WTC11 (cell line): Measurements from ENCODE around the gene SRRM5. TPM values are rescaled to one million over a fixed set of nuclear protein-coding genes. Genes with fewer than 3 reads are reported as not detected.

ENCODE experiments used
- ATAC-seq: fragments of 200-7000 bp; cut with Tn5 transposase; 2 replicates; pipeline ENCODE4 v1.10.0; 2021; ENCODE audit warnings: mild to moderate bottlenecking, moderate library complexity
- CTCF ChIA-PET: fragments of 300-600 bp; sonication (Branson Sonifier 250); formaldehyde crosslinking; loops from one replicate; lab custom pipeline; 2021; ENCODE audit warnings: antibody characterized with exemption; lab: Charles Lee
- POLR2A ChIA-PET: fragments of 350-600 bp; sonication (Branson Sonifier 250); formaldehyde crosslinking; loops from one replicate; lab custom pipeline; 2021; ENCODE audit warnings: antibody characterized with exemption; lab: Charles Lee
- DNase-seq: peaks from one replicate; pipeline ENCODE4 v3.0.0; 2021; ENCODE audit warnings: low spot score
- H3K27ac Mint-ChIP-seq: 2 replicates; pipeline ENCODE4 v1.8.0; 2021; ENCODE audit warnings: mixed read lengths
- H3K27me3 Mint-ChIP-seq: 2 replicates; pipeline ENCODE4 v1.8.0; 2021; ENCODE audit warnings: low read depth, mild to moderate bottlenecking, moderate library complexity, mixed read lengths
- H3K36me3 Mint-ChIP-seq: 2 replicates; pipeline ENCODE4 v1.8.0; 2021; ENCODE audit warnings: mixed read lengths
- H3K4me1 Mint-ChIP-seq: 2 replicates; pipeline ENCODE4 v1.8.0; 2022; ENCODE audit warnings: mixed read lengths
- H3K4me3 Mint-ChIP-seq: 2 replicates; pipeline ENCODE4 v1.8.0; 2021; ENCODE audit warnings: mild to moderate bottlenecking, moderate library complexity, mixed read lengths
- H3K9me3 Mint-ChIP-seq: 2 replicates; pipeline ENCODE4 v1.8.0; 2021; ENCODE audit warnings: mixed read lengths
- AR ChIP-seq: fragments of 250-450 bp; sonication (Bioruptor Pico); IDR thresholded peaks from 2 replicates; pipeline ENCODE4 v1.9.0; 2021; ENCODE audit warnings: mild to moderate bottlenecking
- ARID4B ChIP-seq: sonication (generic); formaldehyde crosslinking; IDR thresholded peaks from 2 replicates; pipeline ENCODE4 v1.8.0; 2023; ENCODE audit warnings: missing genetic modification reagents, mild to moderate bottlenecking, borderline replicate concordance
- CREB1 ChIP-seq: sonication (generic); formaldehyde crosslinking; IDR thresholded peaks from 2 replicates; pipeline ENCODE4 v1.8.0; 2023; ENCODE audit warnings: mild to moderate bottlenecking, missing genetic modification reagents
- E2F4 ChIP-seq: sonication (generic); formaldehyde crosslinking; IDR thresholded peaks from 2 replicates; pipeline ENCODE4 v1.8.1; 2022; ENCODE audit warnings: low read depth, mild to moderate bottlenecking, moderate library complexity, missing genetic modification reagents, borderline replicate concordance
- E2F5 ChIP-seq: sonication (generic); formaldehyde crosslinking; IDR thresholded peaks from 2 replicates; pipeline ENCODE4 v1.8.1; 2022; ENCODE audit warnings: mild to moderate bottlenecking, moderate library complexity, missing genetic modification reagents
- IRF1 ChIP-seq: sonication (generic); formaldehyde crosslinking; IDR thresholded peaks from 2 replicates; pipeline ENCODE4 v1.8.0; 2023; ENCODE audit warnings: missing genetic modification reagents
- MYBL2 ChIP-seq: sonication (generic); formaldehyde crosslinking; IDR thresholded peaks from 2 replicates; pipeline ENCODE4 v1.8.1; 2023; ENCODE audit warnings: mild to moderate bottlenecking, moderate library complexity, missing genetic modification reagents
- NR1H2 ChIP-seq: sonication (generic); formaldehyde crosslinking; IDR thresholded peaks from 2 replicates; pipeline ENCODE4 v1.9.0; 2021; ENCODE audit warnings: mild to moderate bottlenecking, moderate library complexity, missing genetic modification reagents
- SOX15 ChIP-seq: fragments of 250-450 bp; sonication (Bioruptor Pico); IDR thresholded peaks from 2 replicates; pipeline ENCODE4 v1.9.0; 2021; ENCODE audit warnings: mild to moderate bottlenecking
- TEAD1 ChIP-seq: sonication (generic); formaldehyde crosslinking; IDR thresholded peaks from 2 replicates; pipeline ENCODE4 v1.8.0; 2022; ENCODE audit warnings: mild to moderate bottlenecking, missing genetic modification reagents
- TEAD4 ChIP-seq: sonication (generic); formaldehyde crosslinking; IDR thresholded peaks from 2 replicates; pipeline ENCODE4 v1.8.0; 2022; ENCODE audit warnings: mild to moderate bottlenecking, missing genetic modification reagents
- USF2 ChIP-seq: sonication (generic); formaldehyde crosslinking; IDR thresholded peaks from 2 replicates; pipeline ENCODE4 v1.8.1; 2023; ENCODE audit warnings: mild to moderate bottlenecking, missing genetic modification reagents, moderate library complexity
- ZNF138 ChIP-seq: sonication (generic); formaldehyde crosslinking; conservative IDR thresholded peaks from 2 replicates; pipeline ENCODE4 v1.8.1; 2022; ENCODE audit warnings: mild to moderate bottlenecking, moderate library complexity, missing genetic modification reagents
- ZNF317 ChIP-seq: sonication (generic); formaldehyde crosslinking; IDR thresholded peaks from 2 replicates; pipeline ENCODE4 v1.8.1; 2023; ENCODE audit warnings: low read depth, mild to moderate bottlenecking, moderate library complexity, missing genetic modification reagents, borderline replicate concordance
- ZNF425 ChIP-seq: fragments of 250-450 bp; sonication (Bioruptor Pico); conservative IDR thresholded peaks from 2 replicates; pipeline ENCODE4 v1.9.0; 2021; ENCODE audit warnings: mild to moderate bottlenecking
- total RNA-seq: library from RNA; stranded (reverse); gene quantifications from 3 replicates; pipeline ENCODE4 v1.2.3, GENCODE V29; 2021

The SRRM5 gene
- total RNA-seq, 1 experiment from 2014 or later = 0.42 TPM

- H3K9me3 Mint-ChIP-seq = peaks cover 24% of the 10 kb centered on the region
- H3K27ac Mint-ChIP-seq = no peak overlapping the region
- TF ChIP-seq AR = no peak
- no peak for TF ChIP-seq USF2 (CRISPR knock-in tag)
- no peak for TF ChIP-seq E2F5 (CRISPR knock-in tag)
- TF ChIP-seq TEAD1 (CRISPR knock-in tag) = no peak
- TF ChIP-seq, all 79 proteins: peak for 0
- ATAC-seq = no peak
- ChIA-PET POLR2A (no interaction called here), CTCF (interaction anchor here (0.8 to 1.3 kb wide), 2 partner anchors 46 to 61 kb away, joined by 3 to 4 read pairs; no protein-coding TSS in a partner anchor)
- H3K27me3 Mint-ChIP-seq = no peaks in the 10 kb centered on the region; the same call in 1 of the 2 replicates
- no peak overlapping the region for H3K4me3 Mint-ChIP-seq
- peaks cover 27% of the 10 kb centered on the region for H3K36me3 Mint-ChIP-seq
- H3K4me1 Mint-ChIP-seq = peaks cover 10% of the 10 kb centered on the region
- DNase-seq = no peak
Observed at GRCh38 chr19:43616306-43616705, 4.4 kb downstream of the SRRM5 start.

- Mint-ChIP-seq H3K27ac (no peak overlapping the region), H3K4me1 (peaks cover 12% of the 10 kb centered on the region), H3K4me3 (no peak overlapping the region), H3K36me3 (peaks cover 24% of the 10 kb centered on the region), H3K27me3 (no peaks in the 10 kb centered on the region; the same call in 1 of the 2 replicates), H3K9me3 (peaks cover 23% of the 10 kb centered on the region)
- ChIA-PET POLR2A (no interaction called here), CTCF (interaction anchor here (1.2 to 1.6 kb wide), 2 partner anchors 22 to 51 kb away, joined by 3 to 5 read pairs; no protein-coding TSS in a partner anchor)
- no peak for ATAC-seq
- DNase-seq = no peak
- no peak for TF ChIP-seq SOX15 (CRISPR knock-in tag)
- TF ChIP-seq MYBL2 (CRISPR knock-in tag) = no peak
- no peak for TF ChIP-seq CREB1
- TF ChIP-seq NR1H2 (CRISPR knock-in tag) = no peak
- TF ChIP-seq ZNF425 (CRISPR knock-in tag) = no peak
- TF ChIP-seq E2F4 (CRISPR knock-in tag) = no peak
- no peak for TF ChIP-seq TEAD1 (CRISPR knock-in tag)
- no peak for TF ChIP-seq E2F5 (CRISPR knock-in tag)
Observed at GRCh38 chr19:43616954-43617353, 5.1 kb downstream of the SRRM5 start.

GRCh38 chr19:43618921-43619261 lies 7.0 kb downstream of the SRRM5 start:
- Mint-ChIP-seq H3K36me3 (peaks cover 5% of the 10 kb centered on the region), H3K27me3 (no peaks in the 10 kb centered on the region), H3K4me1 (peaks cover 18% of the 10 kb centered on the region), H3K4me3 (peak overlapping the region; percentile 74), H3K27ac (peak overlapping the region; percentile 91), H3K9me3 (0 out of 2 replicates have a peak, but pooled peaks cover 5% of the 10 kb centered on the region)
- ChIA-PET POLR2A (no interaction called here), CTCF (interaction anchor here (1.6 kb wide), 1 partner anchor 50 kb away, joined by 3 read pairs; no protein-coding TSS in a partner anchor)
- DNase-seq = no peak
- ATAC-seq = peak; percentile 14
- TF ChIP-seq ARID4B (CRISPR knock-in tag) = 0 out of 2 replicates have a peak, but pooled peaks have one; percentile 33
- TF ChIP-seq ZNF317 (CRISPR knock-in tag) = no peak
- TF ChIP-seq ZNF138 = no peak
- TF ChIP-seq TEAD4 (CRISPR knock-in tag) = no peak
- no peak for TF ChIP-seq IRF1
